ENCODE results near the gene ZBTB25.
A peak's percentile ranks its signal among the peaks of the same experiment; 100 is the strongest.

The ZBTB25 gene

DNA sequence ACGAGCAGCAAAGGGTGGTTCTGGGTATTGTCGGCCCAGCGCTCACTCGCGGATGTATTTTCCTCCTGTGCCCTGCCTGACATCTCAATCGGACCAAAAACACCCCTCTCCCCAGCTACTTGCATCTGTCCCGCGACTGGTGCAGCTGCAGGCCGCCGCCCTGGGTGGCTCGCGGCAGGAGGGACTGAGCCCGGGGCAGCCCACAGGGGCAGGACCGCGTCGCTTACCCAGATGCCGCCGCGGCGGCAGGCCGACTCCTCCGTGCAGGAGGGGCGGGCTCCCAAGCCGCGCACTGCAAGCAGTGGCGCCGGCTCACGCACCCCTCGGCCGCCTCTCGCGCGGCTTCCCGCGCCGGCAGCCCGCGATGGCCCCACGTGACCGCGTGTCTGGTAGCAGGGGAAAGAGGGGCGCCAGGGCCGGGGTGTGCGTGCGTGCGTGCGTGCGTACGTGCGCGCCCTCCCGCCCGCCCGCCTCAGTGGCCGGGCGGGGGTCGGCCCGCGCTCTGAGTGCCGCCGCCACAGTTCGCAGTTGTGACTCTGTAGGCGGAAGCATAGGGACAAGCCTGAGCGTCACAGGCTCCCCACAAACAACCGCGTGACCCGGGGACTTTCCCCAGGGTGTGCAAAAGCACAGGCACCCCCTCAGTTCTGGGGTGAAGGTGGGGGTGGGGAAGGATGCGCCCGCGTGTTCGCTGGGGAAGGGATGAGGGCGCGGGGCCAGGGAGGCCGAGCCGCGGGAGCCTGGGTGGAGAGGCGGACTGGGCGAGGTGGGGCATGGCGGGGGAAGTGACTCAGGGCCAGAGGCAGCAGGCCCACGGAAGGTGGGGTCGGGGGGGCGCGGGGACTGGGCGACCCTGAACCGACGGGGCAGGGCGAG lies at the start of gene ZBTB25:
Gene ZBTB25, minus strand, starts transcription at position 405 of the 876 bp plus-strand sequence. CDS start 13,305 bp downstream, outside the sequence.
- peak; percentile 94 for DNase-seq
- TF ChIP-seq POLR2A (IDR thresholded peaks at IDR 0.05; ENCODE audit: low read length) (peak; percentile 82), GATA1 (IDR thresholded peaks at IDR 0.05; ENCODE audit: low read depth, low read length) (no peak)

GRCh38 chr14:64550621-64551333 lies 47.1 kb upstream of the ZBTB25 start:
- no peak for DNase-seq
- TF ChIP-seq POLR2A (IDR thresholded peaks at IDR 0.05; ENCODE audit: low read length), result no peak
- TF ChIP-seq GATA1 (IDR thresholded peaks at IDR 0.05; ENCODE audit: low read depth, low read length), result no peak

DNA sequence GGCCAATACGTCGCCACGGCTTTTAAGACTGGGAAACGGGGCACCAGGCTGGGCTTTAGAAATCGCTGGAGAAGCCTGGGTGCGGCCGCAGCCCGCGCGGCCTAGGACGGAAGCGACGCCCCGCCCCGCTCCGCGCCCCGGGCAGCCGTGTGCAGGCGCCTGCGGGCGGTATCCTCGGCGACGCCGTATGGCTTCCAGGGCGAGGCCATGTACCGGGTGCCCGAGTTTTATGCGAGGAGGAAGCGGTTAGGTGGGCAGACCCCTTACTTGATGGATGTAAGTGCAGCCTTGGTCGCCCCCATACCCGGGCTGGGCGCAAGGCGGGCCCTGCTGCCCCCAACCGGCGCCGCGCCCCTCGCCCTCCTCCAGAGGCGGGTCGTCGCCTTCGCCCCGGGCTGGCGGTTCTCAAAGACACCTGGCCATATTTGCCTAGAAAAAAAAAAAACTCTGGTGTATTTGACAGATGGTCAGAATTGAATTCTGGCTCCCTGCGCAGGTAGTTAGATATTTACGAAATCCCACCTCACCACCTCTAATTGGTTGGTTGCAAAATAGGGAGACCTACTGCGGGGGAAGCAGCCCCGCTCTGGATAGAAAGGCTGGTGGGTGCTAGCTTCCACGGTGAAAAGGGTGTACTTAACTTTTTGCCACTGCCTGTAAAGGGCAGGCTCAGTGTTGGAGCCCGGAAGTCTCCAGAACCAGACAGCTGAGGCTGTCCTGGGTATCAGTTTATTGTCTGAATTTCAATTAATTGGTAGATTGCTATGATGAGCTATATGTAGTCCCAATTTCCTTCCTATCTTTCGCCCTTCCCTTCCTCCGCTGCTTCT lies 46.4 kb upstream of the ZBTB25 start, which contains the start of gene PPP1R36:
Gene PPP1R36, plus strand, starts transcription at position 171 of the 830 bp plus-strand sequence. Its CDS starts 37 bp downstream, at position 208.
- no peak for TF ChIP-seq GATA1 (IDR thresholded peaks at IDR 0.05; ENCODE audit: low read depth, low read length)
- TF ChIP-seq POLR2A (IDR thresholded peaks at IDR 0.05; ENCODE audit: low read length), result no peak
- DNase-seq, result peak; percentile 51 to 58

- TF ChIP-seq POLR2A (IDR thresholded peaks at IDR 0.05; ENCODE audit: low read length), result no peak
- TF ChIP-seq GATA1 (IDR thresholded peaks at IDR 0.05; ENCODE audit: low read depth, low read length), result no peak
- no peak for DNase-seq
These were observed 45.4 kb upstream of the ZBTB25 start for GRCh38 chr14:64549016-64549415.

DNA sequence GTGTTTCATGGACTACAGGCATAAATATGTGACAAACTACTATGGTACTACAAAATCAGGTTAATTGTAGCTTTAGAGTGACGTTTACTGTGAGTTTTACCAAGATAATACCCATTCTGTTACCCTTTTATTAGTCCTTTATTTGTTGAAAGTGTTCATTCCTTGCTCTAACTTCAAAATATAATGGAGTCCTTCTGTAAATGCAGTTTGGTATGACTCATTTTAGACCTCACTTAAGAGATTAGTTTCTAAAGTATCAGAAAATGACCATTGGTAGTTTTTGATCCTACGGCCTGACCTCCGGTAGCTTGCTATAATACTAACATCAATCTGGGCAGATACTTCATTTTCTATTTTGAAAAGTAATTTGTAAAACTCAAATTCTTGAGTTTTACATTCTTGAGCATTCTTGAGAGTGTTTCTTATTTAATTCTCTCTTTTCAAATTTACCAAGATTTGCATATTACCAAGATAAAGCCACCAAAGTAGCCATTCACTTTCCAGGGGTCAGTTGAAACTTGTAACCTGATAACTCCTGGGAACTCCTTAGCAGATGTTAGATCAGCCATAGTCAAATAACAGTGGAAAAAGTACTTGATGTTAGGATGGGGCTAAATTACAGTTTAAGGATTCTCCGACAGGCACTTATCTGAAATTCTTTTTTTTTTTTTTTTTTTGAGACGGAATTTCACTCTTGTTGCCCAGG lies 41.1 kb upstream of the ZBTB25 start:
- DNase-seq, result no peak
- TF ChIP-seq POLR2A (IDR thresholded peaks at IDR 0.05; ENCODE audit: low read length) (no peak), GATA1 (IDR thresholded peaks at IDR 0.05; ENCODE audit: low read depth, low read length) (no peak)

GRCh38 chr14:64542836-64543201 lies 39.2 kb upstream of the ZBTB25 start:
- no peak for DNase-seq
- no peak for TF ChIP-seq GATA1 (IDR thresholded peaks at IDR 0.05; ENCODE audit: low read depth, low read length)
- no peak for TF ChIP-seq POLR2A (IDR thresholded peaks at IDR 0.05; ENCODE audit: low read length)

GRCh38 chr14:64541972-64542835 lies 38.6 kb upstream of the ZBTB25 start:
- no peak for TF ChIP-seq GATA1 (IDR thresholded peaks at IDR 0.05; ENCODE audit: low read depth, low read length)
- no peak for TF ChIP-seq POLR2A (IDR thresholded peaks at IDR 0.05; ENCODE audit: low read length)
- DNase-seq, result peak; percentile 37 to 48

DNA sequence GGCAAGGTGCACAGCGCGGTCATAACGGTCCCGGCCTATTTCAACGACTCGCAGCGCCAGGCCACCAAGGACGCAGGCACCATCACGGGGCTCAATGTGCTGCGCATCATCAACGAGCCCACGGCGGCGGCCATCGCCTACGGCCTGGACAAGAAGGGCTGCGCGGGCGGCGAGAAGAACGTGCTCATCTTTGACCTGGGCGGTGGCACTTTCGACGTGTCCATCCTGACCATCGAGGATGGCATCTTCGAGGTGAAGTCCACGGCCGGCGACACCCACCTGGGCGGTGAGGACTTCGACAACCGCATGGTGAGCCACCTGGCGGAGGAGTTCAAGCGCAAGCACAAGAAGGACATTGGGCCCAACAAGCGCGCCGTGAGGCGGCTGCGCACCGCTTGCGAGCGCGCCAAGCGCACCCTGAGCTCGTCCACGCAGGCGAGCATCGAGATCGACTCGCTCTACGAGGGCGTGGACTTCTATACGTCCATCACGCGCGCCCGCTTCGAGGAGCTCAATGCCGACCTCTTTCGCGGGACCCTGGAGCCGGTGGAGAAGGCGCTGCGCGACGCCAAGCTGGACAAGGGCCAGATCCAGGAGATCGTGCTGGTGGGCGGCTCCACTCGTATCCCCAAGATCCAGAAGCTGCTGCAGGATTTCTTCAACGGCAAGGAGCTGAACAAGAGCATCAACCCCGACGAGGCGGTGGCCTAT lies 37.8 kb upstream of the ZBTB25 start:
- no peak for TF ChIP-seq POLR2A (IDR thresholded peaks at IDR 0.05; ENCODE audit: low read length)
- no peak for TF ChIP-seq GATA1 (IDR thresholded peaks at IDR 0.05; ENCODE audit: low read depth, low read length)
- peak; percentile 67 to 70 for DNase-seq

- DNase-seq, result peak; percentile 99
- TF ChIP-seq GATA1 (IDR thresholded peaks at IDR 0.05; ENCODE audit: low read depth, low read length) (no peak), POLR2A (IDR thresholded peaks at IDR 0.05; ENCODE audit: low read length) (peak; percentile 90)
These were observed 36.9 kb upstream of the ZBTB25 start, which contains the start of gene HSPA2 for GRCh38 chr14:64540208-64541202. Gene HSPA2 (plus strand): TSS chr14:64540741. CDS start chr14:64540850, 109 bp downstream.

DNA sequence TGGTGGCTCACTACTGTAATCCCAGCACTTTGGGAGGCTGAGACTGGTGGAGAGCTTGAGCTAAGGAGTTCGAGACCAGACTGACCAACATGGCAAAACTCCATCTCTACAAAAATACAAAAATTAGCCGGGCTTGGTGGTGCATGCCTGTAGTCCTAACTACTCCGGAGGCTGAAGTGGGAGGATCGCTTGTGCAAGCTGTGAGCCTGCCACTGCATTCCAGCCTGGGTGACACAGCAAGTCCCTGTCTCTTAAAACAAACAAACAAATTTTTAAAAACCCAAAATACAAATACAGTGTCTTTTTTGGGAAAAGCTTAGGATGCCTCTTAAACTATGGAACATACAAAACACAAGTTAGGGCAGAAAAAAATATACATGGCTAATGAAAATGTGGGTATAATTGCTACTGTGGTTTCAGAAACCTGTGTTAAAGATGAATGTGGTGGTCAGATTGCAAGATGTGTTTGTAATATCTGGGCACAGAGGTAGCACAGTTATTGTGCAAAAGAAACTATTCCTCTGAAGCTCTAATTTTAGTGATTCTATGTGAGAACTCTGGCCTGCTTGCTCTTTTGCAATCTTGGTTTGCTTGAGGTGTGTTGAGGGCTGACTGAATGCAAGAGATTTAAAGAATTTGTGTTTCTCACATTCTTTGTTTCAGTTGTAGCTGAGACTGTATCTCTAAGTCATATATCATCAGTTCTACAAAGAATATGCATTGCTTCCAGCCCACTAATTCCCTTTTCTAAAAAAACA lies 33.0 kb upstream of the ZBTB25 start:
- DNase-seq, result no peak
- TF ChIP-seq POLR2A (IDR thresholded peaks at IDR 0.05; ENCODE audit: low read length) (no peak), GATA1 (IDR thresholded peaks at IDR 0.05; ENCODE audit: low read depth, low read length) (no peak)

All from erythroblast (primary cell).